Stomach (tissue), 9 donors: Measurements from ENCODE around the gene MATN1. TPM values are rescaled to one million over a fixed set of nuclear protein-coding genes. Genes with fewer than 3 reads are reported as not detected.

Experiments used
- DNase-seq, 2 donors: peaks; one replicate each; pipeline versions ENCODE4 v3.0.0 to v3.0.0-alpha.2; 2013 to 2019
- H3K27ac ChIP-seq, 5 donors: fragments of 200-600 bp in 4 of 5; sonication (generic) in 4 of 5; one replicate each; pipeline ENCODE4 v1.5.1; 2013 to 2019; ENCODE audit warnings: mild to moderate bottlenecking in 1 of 5, moderate library complexity in 1 of 5
- H3K27me3 ChIP-seq, 3 donors: fragments of 200-600 bp; sonication (generic); one replicate each; pipeline ENCODE4 v1.5.1; 2017 to 2019; ENCODE audit warnings: mixed run types in 1 of 3
- H3K36me3 ChIP-seq, 4 donors: fragments of 200-600 bp; sonication (generic); 1 replicate in 3 of 4; 2 replicates in 1 of 4; pipeline ENCODE4 v1.5.1; 2016 to 2019
- H3K4me1 ChIP-seq, 4 donors: fragments of 200-600 bp; sonication (generic); one replicate each; pipeline ENCODE4 v1.5.1; 2016 to 2019
- H3K4me3 ChIP-seq, 4 donors: fragments of 200-600 bp; sonication (generic) in 3 of 4; one replicate each; pipeline ENCODE4 v1.5.1; 2016 to 2019; ENCODE audit warnings: mild to moderate bottlenecking in 1 of 4
- H3K9me3 ChIP-seq, 4 donors: fragments of 200-600 bp; sonication (generic); one replicate each; pipeline ENCODE4 v1.5.1; 2016 to 2019
- EP300 ChIP-seq: sonication (generic); formaldehyde crosslinking; IDR thresholded peaks from one replicate; pipeline ENCODE4 v1.6.1; 2017; ENCODE audit warnings: antibody characterized with exemption
- POLR2A ChIP-seq, 4 donors: fragments of 450-650 bp; IDR thresholded peaks; one replicate each; pipeline ENCODE4 v1.6.1; 2016; ENCODE audit warnings: antibody characterized with exemption in 4 of 4, control low read depth in 2 of 4, mild to moderate bottlenecking in 1 of 4, moderate library complexity in 1 of 4
- POLR2AphosphoS5 ChIP-seq, 3 donors: sonication (generic); formaldehyde crosslinking; IDR thresholded peaks; one replicate each; pipeline ENCODE4 v1.6.1; 2016; ENCODE audit warnings: antibody characterized with exemption in 3 of 3
- WGBS, 5 donors: extraction: QIAGEN DNeasy Blood & Tissue Kit in 3 of 5; methylation state at CpG; one replicate each; pipeline versions ENCODE4 v1.1.5 to v1.1.7; 2013 to 2018; 5-methylcytosine and 5-hydroxymethylcytosine counted together
- intact Hi-C: fragments of 100-400 bp; cut with DNase I; formaldehyde crosslinking; loops from one replicate; pipeline ENCODE4 v1.15.1; 2023; ENCODE audit warnings: low total_unique reads
- polyA plus RNA-seq, 3 donors: library from polyadenylated mRNA; stranded (reverse); fragments of 200-250 nt; gene quantifications; one replicate each; pipeline ENCODE4 v1.2.3, GENCODE V29; 2013
- total RNA-seq, 5 donors: library from RNA; depleted of rRNA; stranded (reverse); fragments of >200 nt; gene quantifications; one replicate each; pipeline versions ENCODE4 v1.1.0 to v1.2.3, GENCODE V29; 2014 to 2016
- TF ChIP-seq, protein P1 (sequence below), 7 experiments: fragments of 450-650 bp in 4 of 7; fragments of 200-600 bp in 3 of 7; sonication (generic) in 3 of 7; IDR thresholded peaks; one replicate each; pipeline ENCODE4 v1.5.1; 2016 to 2019; ENCODE audit warnings: antibody characterized with exemption in 7 of 7, control low read depth in 2 of 7, mild to moderate bottlenecking in 1 of 7
- donor health status: healthy with polysubstance abuse.
- donor health status: Bipolar disorder and iron deficiency.
- donor health status: healthy.

Gene MATN1
- total and polyA plus RNA-seq, 8 donors, result 1.7 TPM; not detected in 7

DNA sequence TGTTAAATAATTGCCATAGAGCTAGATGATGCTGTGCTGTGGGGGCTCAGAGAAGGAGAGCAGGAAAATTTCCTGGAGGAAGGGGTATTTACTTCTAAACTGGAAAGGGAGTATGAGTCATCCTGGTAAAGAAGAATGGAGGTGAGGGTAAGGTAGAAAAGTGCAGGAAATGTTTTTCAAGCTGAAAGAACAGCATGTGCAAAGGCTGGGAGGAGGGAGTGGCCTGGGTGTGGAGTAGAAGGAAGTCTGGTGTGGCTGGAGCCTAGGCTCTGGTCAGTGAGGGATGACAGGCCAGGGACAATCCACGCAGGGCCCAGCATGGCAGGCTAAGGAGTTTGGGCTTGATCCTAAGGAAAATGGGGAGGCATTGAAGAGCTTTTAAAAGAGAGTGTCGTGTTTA lies 45.9 kb downstream of the MATN1 start:
- H3K27me3 ChIP-seq, result peaks cover 0 to 37% (median 2%) of the 10 kb centered on the region in 3 donors
- no peaks in the 10 kb centered on the region for H3K36me3 ChIP-seq
- H3K9me3 ChIP-seq, result peaks cover 0 to 25% (median 14%) of the 10 kb centered on the region in 4 donors
- intact Hi-C loops, result no loop called here
- no peak overlapping the region for H3K4me3 ChIP-seq
- 74 to 81% (median 76%) methylated on average over 2 of the region's 2 CpGs for WGBS, 5 donors
- no peaks in the 10 kb centered on the region for H3K4me1 ChIP-seq
- TF ChIP-seq POLR2AphosphoS5 (IDR thresholded peaks at IDR 0.05), result no peak
- TF ChIP-seq, protein P1, sequence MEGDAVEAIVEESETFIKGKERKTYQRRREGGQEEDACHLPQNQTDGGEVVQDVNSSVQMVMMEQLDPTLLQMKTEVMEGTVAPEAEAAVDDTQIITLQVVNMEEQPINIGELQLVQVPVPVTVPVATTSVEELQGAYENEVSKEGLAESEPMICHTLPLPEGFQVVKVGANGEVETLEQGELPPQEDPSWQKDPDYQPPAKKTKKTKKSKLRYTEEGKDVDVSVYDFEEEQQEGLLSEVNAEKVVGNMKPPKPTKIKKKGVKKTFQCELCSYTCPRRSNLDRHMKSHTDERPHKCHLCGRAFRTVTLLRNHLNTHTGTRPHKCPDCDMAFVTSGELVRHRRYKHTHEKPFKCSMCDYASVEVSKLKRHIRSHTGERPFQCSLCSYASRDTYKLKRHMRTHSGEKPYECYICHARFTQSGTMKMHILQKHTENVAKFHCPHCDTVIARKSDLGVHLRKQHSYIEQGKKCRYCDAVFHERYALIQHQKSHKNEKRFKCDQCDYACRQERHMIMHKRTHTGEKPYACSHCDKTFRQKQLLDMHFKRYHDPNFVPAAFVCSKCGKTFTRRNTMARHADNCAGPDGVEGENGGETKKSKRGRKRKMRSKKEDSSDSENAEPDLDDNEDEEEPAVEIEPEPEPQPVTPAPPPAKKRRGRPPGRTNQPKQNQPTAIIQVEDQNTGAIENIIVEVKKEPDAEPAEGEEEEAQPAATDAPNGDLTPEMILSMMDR (IDR thresholded peaks at IDR 0.05), result no peak
- TF ChIP-seq EP300, result no peak
- TF ChIP-seq POLR2A (IDR thresholded peaks at IDR 0.05), result no peak
- no peak overlapping the region for H3K27ac ChIP-seq
- no peak for DNase-seq

DNA sequence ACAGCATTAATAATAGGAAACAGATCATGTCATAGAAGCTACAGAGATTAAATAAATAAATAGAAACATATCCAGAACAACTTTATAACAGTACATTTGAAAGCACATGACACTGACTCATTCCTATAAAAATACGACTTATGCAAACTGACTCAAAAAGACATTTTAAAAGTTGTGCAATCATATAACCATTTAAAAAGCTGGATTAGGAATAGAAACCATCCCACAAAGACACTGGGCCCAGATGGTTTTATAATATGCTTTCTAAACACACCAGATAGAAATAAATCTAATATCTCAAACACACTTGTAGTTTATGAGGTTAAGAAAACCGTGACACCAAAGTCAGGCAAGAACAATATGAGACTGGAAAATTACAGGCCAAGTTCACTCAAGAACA lies 47.6 kb downstream of the MATN1 start:
- Histone ChIP-seq H3K27me3 (peaks cover 0 to 33% (median 0%) of the 10 kb centered on the region in 3 donors), H3K4me3 (no peak overlapping the region), H3K36me3 (no peaks in the 10 kb centered on the region), H3K9me3 (peaks cover 0 to 25% (median 14%) of the 10 kb centered on the region in 4 donors), H3K4me1 (no peaks in the 10 kb centered on the region), H3K27ac (no peak overlapping the region)
- TF ChIP-seq, protein P1 (IDR thresholded peaks at IDR 0.05), result no peak
- TF ChIP-seq EP300, result no peak
- TF ChIP-seq POLR2A (IDR thresholded peaks at IDR 0.05), result no peak
- no peak for TF ChIP-seq POLR2AphosphoS5 (IDR thresholded peaks at IDR 0.05)
- intact Hi-C loops, result no loop called here
- no peak for DNase-seq
- WGBS, 5 donors, result 59 to 75% (median 66%) methylated on average over 2 of the region's 2 CpGs

DNA sequence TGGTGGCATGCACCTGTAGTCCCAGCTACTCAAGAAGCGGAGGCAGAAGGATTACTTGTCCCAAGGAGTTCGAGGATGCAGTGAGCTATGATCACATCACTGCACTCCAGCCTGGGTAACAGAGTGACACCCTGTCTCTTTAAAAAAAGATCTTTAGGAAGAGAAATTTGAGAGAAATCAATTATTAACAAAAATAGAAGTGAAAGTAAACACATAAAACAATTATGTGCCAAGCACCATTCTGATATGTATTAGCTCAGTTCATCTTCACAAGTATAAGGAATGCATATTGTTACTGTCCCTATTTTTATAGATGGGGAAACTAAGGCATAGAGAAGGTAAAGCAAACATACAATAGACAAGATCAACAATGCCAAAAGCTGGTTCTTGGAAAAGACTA lies 48.1 kb downstream of the MATN1 start:
- intact Hi-C loops, result no loop called here
- H3K4me3 ChIP-seq, result no peak overlapping the region
- no peak overlapping the region for H3K27ac ChIP-seq
- DNase-seq, result no peak
- 87 to 90% (median 89%) methylated on average over 2 of the region's 2 CpGs for WGBS, 5 donors
- H3K36me3 ChIP-seq, result no peaks in the 10 kb centered on the region
- peaks cover 0 to 34% (median 0%) of the 10 kb centered on the region in 3 donors for H3K27me3 ChIP-seq
- no peak for TF ChIP-seq EP300
- TF ChIP-seq POLR2AphosphoS5 (IDR thresholded peaks at IDR 0.05), result no peak
- TF ChIP-seq POLR2A (IDR thresholded peaks at IDR 0.05), result no peak
- TF ChIP-seq, protein P1 (IDR thresholded peaks at IDR 0.05), result no peak
- H3K9me3 ChIP-seq, result peaks cover 0 to 25% (median 13%) of the 10 kb centered on the region in 4 donors
- no peaks in the 10 kb centered on the region for H3K4me1 ChIP-seq

DNA sequence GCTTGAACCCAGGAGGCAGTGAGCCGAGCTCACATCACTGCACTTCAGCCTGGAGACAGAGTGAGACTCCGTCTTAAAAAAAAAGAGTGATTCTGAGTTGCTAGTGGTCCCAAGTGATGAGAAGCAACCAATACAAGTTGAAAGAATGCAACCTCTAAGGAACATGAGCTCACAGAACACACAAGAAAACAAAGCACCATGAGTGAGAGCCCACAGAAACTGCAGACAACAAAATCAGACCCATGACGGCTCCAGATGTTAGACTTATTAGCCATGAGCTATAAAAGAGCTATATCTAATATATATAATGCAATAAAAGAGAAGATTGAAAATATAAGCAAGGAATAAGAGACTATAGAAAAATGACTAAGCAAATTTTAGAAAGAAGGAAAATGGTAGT lies 50.0 kb downstream of the MATN1 start:
- intact Hi-C loops, result no loop called here
- Histone ChIP-seq H3K4me1 (no peaks in the 10 kb centered on the region), H3K9me3 (peaks cover 0 to 14% (median 9%) of the 10 kb centered on the region in 4 donors), H3K27ac (no peak overlapping the region), H3K27me3 (peaks cover 0 to 26% (median 0%) of the 10 kb centered on the region in 3 donors), H3K4me3 (no peak overlapping the region), H3K36me3 (no peaks in the 10 kb centered on the region)
- 60 to 89% (median 76%) methylated on average over 3 of the region's 3 CpGs for WGBS, 5 donors
- TF ChIP-seq EP300 (no peak), POLR2AphosphoS5 (IDR thresholded peaks at IDR 0.05) (no peak)
- TF ChIP-seq, protein P1 (IDR thresholded peaks at IDR 0.05), result no peak
- DNase-seq, result no peak
